ENCODE data around the gene MTA3. TPM values are rescaled to one million over a fixed set of nuclear protein-coding genes. Genes with fewer than 3 reads are reported as not detected.

The MTA3 gene
- total RNA-seq, 2 donors from 2014 or later: 23.0 to 30.8 TPM

GRCh38 chr2:42755191-42755880 lies 186.9 kb downstream of the MTA3 start:
- Histone ChIP-seq H3K4me3 (no peak overlapping the region), H3K27ac (no peak overlapping the region), H3K4me1 (ENCODE audit: control insufficient read depth in 1 of 2, low read depth in 2 of 2) (peaks cover 5 to 26% of the 10 kb centered on the region in 2 donors), H3K36me3 (no peaks in the 10 kb centered on the region), H3K27me3 (replicated peaks; ENCODE audit: insufficient read depth) (no peaks in the 10 kb centered on the region), H3K9me3 (no peaks in the 10 kb centered on the region)
- DNase-seq (ENCODE audit: low spot score) (no peak), ATAC-seq (ENCODE audit: insufficient number of reproducible peaks, low FRiP score, low read depth) (no peak)
- TF ChIP-seq CTCF (IDR thresholded peaks at IDR 0.05): no peak

- Histone ChIP-seq H3K36me3 (no peaks in the 10 kb centered on the region), H3K9me3 (no peaks in the 10 kb centered on the region), H3K27me3 (replicated peaks; ENCODE audit: insufficient read depth) (no peaks in the 10 kb centered on the region), H3K4me3 (no peak overlapping the region), H3K27ac (no peak overlapping the region), H3K4me1 (ENCODE audit: control insufficient read depth in 1 of 2, low read depth in 2 of 2) (peaks cover 5 to 26% of the 10 kb centered on the region in 2 donors)
- DNase-seq (ENCODE audit: low spot score) (no peak), ATAC-seq (ENCODE audit: insufficient number of reproducible peaks, low FRiP score, low read depth) (no peak)
- TF ChIP-seq CTCF (IDR thresholded peaks at IDR 0.05): no peak
Measured at GRCh38 chr2:42756150-42756775, 187.8 kb downstream of the MTA3 start.

- Histone ChIP-seq H3K4me3 (no peak overlapping the region), H3K4me1 (ENCODE audit: control insufficient read depth in 1 of 2, low read depth in 2 of 2) (peaks cover 5 to 26% of the 10 kb centered on the region in 2 donors), H3K27ac (no peak overlapping the region), H3K9me3 (no peaks in the 10 kb centered on the region), H3K27me3 (replicated peaks; ENCODE audit: insufficient read depth) (no peaks in the 10 kb centered on the region), H3K36me3 (no peaks in the 10 kb centered on the region)
- TF ChIP-seq CTCF (IDR thresholded peaks at IDR 0.05): no peak
- DNase-seq (ENCODE audit: low spot score): no peak
- ATAC-seq (ENCODE audit: insufficient number of reproducible peaks, low FRiP score, low read depth): no peak
Measured at GRCh38 chr2:42756966-42757513, 188.6 kb downstream of the MTA3 start.

GRCh38 chr2:42757981-42758740 lies 189.7 kb downstream of the MTA3 start:
- DNase-seq (ENCODE audit: low spot score): no peak
- Histone ChIP-seq H3K27ac (no peak overlapping the region), H3K36me3 (no peaks in the 10 kb centered on the region), H3K9me3 (no peaks in the 10 kb centered on the region), H3K4me1 (ENCODE audit: control insufficient read depth in 1 of 2, low read depth in 2 of 2) (peaks cover 5 to 26% of the 10 kb centered on the region in 2 donors), H3K27me3 (replicated peaks; ENCODE audit: insufficient read depth) (no peaks in the 10 kb centered on the region), H3K4me3 (no peak overlapping the region)
- no peak for TF ChIP-seq CTCF (IDR thresholded peaks at IDR 0.05)
- no peak for ATAC-seq (ENCODE audit: insufficient number of reproducible peaks, low FRiP score, low read depth)

- Histone ChIP-seq H3K9me3 (no peaks in the 10 kb centered on the region), H3K36me3 (no peaks in the 10 kb centered on the region), H3K4me1 (ENCODE audit: control insufficient read depth in 1 of 2, low read depth in 2 of 2) (peaks cover 5 to 20% of the 10 kb centered on the region in 2 donors), H3K27me3 (replicated peaks; ENCODE audit: insufficient read depth) (no peaks in the 10 kb centered on the region), H3K27ac (no peak overlapping the region), H3K4me3 (no peak overlapping the region)
- no peak for ATAC-seq (ENCODE audit: insufficient number of reproducible peaks, low FRiP score, low read depth)
- no peak for TF ChIP-seq CTCF (IDR thresholded peaks at IDR 0.05)
- no peak for DNase-seq (ENCODE audit: low spot score)
Measured at GRCh38 chr2:42758751-42759150, 190.3 kb downstream of the MTA3 start.
